GM23338 (cell line): Measurements from ENCODE around the gene FBP1. TPM values are rescaled to one million over a fixed set of nuclear protein-coding genes. Genes with fewer than 3 reads are reported as not detected.

Experiments
- ATAC-seq: fragments of 200-7000 bp; cut with Tn5 transposase; 3 replicates; pipeline ENCODE4 v1.9.1; 2020
- DNase-seq: peaks from one replicate; pipeline ENCODE4 v3.0.0-alpha.2; 2015; ENCODE audit warnings: low spot score
- H2AFZ ChIP-seq: fragments of 200-600 bp; sonication (generic); 2 replicates; pipeline ENCODE4 v1.8.0; 2016; ENCODE audit warnings: antibody characterized with exemption, mild to moderate bottlenecking, moderate library complexity
- H3F3A ChIP-seq: fragments of 200-600 bp; sonication (generic); replicated peaks from 2 replicates; pipeline ENCODE4 v1.8.0; 2017; ENCODE audit warnings: antibody characterized with exemption, mixed run types, low read depth
- H3K27ac ChIP-seq: fragments of 200-600 bp; sonication (generic); 2 replicates; pipeline ENCODE4 v1.6.1; 2016; ENCODE audit warnings: low read depth
- H3K27me3 ChIP-seq: fragments of 200-600 bp; sonication (generic); 2 replicates; pipeline ENCODE4 v1.8.0; 2016; ENCODE audit warnings: mild to moderate bottlenecking, mixed run types, moderate library complexity; ENCODE audit not compliant: insufficient read depth
- H3K36me3 ChIP-seq: fragments of 200-600 bp; sonication (generic); 2 replicates; pipeline ENCODE4 v1.8.0; 2016; ENCODE audit warnings: mild to moderate bottlenecking; ENCODE audit not compliant: insufficient read depth
- H3K4me1 ChIP-seq: fragments of 200-600 bp; sonication (generic); 2 replicates; pipeline ENCODE4 v1.8.0; 2016; ENCODE audit warnings: mild to moderate bottlenecking, moderate library complexity; ENCODE audit not compliant: insufficient read depth
- H3K4me2 ChIP-seq: fragments of 200-600 bp; sonication (generic); 2 replicates; pipeline ENCODE4 v1.7.1; 2017; ENCODE audit warnings: mixed run types
- H3K4me3 ChIP-seq: fragments of 200-600 bp; sonication (generic); 2 replicates; pipeline ENCODE4 v1.6.1; 2016; ENCODE audit warnings: mixed run types
- H3K79me2 ChIP-seq: fragments of 200-600 bp; sonication (generic); replicated peaks from 2 replicates; pipeline ENCODE4 v1.8.0; 2017; ENCODE audit warnings: mild to moderate bottlenecking; ENCODE audit not compliant: insufficient read depth
- H3K9me2 ChIP-seq: fragments of 200-600 bp; sonication (generic); 2 replicates; pipeline ENCODE4 v1.8.0; 2017; ENCODE audit not compliant: insufficient read depth
- H4K20me1 ChIP-seq: fragments of 200-600 bp; sonication (generic); replicated peaks from 2 replicates; pipeline ENCODE4 v1.8.0; 2017; ENCODE audit warnings: mild to moderate bottlenecking; ENCODE audit not compliant: insufficient read depth
- H3K27ac Mint-ChIP-seq: 2 replicates; pipeline ENCODE4 v1.8.0; 2020; ENCODE audit warnings: inconsistent platforms, mild to moderate bottlenecking, moderate library complexity, mixed read lengths
- H3K27me3 Mint-ChIP-seq: 3 replicates; pipeline ENCODE4 v1.8.0; 2022; ENCODE audit warnings: low read depth, mild to moderate bottlenecking, moderate library complexity, mixed read lengths, inconsistent platforms; ENCODE audit not compliant: insufficient read depth, poor library complexity
- H3K36me3 Mint-ChIP-seq: 3 replicates; pipeline ENCODE4 v1.8.0; 2021; ENCODE audit warnings: low read depth, mild to moderate bottlenecking, inconsistent platforms, moderate library complexity, mixed read lengths
- H3K4me1 Mint-ChIP-seq: 3 replicates; pipeline ENCODE4 v1.8.0; 2020; ENCODE audit warnings: mild to moderate bottlenecking, inconsistent platforms, mixed read lengths
- H3K4me3 Mint-ChIP-seq: 3 replicates; pipeline ENCODE4 v1.8.0; 2021; ENCODE audit warnings: moderate library complexity, mild to moderate bottlenecking, inconsistent platforms, mixed read lengths
- H3K9me3 Mint-ChIP-seq: 3 replicates; pipeline ENCODE4 v1.8.0; 2020; ENCODE audit warnings: moderate library complexity, mild to moderate bottlenecking, inconsistent platforms, mixed read lengths
- CREB1 ChIP-seq: fragments of 250-450 bp; sonication (Bioruptor Pico); IDR thresholded peaks from 2 replicates; pipeline ENCODE4 v1.5.0; 2020; ENCODE audit warnings: low read depth, mild to moderate bottlenecking, moderate library complexity
- CTCF ChIP-seq, 2 experiments: fragments of 200-600 bp in 1 of 2; sonication (generic) in 1 of 2; conservative IDR thresholded peaks; 2 replicates each; pipeline versions ENCODE4 v1.5.1 to v1.6.1; 2016 to 2017; ENCODE audit warnings: antibody characterized with exemption in 2 of 2, low read depth in 2 of 2, mild to moderate bottlenecking in 2 of 2, moderate library complexity in 1 of 2
- EZH2 ChIP-seq: fragments of 200-600 bp; sonication (generic); IDR thresholded peaks from one replicate; pipeline ENCODE4 v1.8.0; 2017; ENCODE audit warnings: antibody characterized with exemption, mild to moderate bottlenecking, low read depth; ENCODE audit not compliant: unreplicated experiment
- EZH2phosphoT487 ChIP-seq: fragments of 200-600 bp; sonication (generic); IDR thresholded peaks from one replicate; pipeline ENCODE4 v1.8.1; 2018; ENCODE audit warnings: antibody characterized with exemption; ENCODE audit not compliant: unreplicated experiment
- JUNB ChIP-seq: IDR thresholded peaks from one replicate; pipeline ENCODE4 v1.6.1; 2016; ENCODE audit warnings: antibody characterized with exemption; ENCODE audit not compliant: unreplicated experiment
- NANOG ChIP-seq: IDR thresholded peaks from 2 replicates; pipeline ENCODE4 v1.6.1; 2016; ENCODE audit warnings: antibody characterized with exemption, borderline replicate concordance
- POLR2AphosphoS5 ChIP-seq: IDR thresholded peaks from 2 replicates; pipeline ENCODE4 v1.6.1; 2016; ENCODE audit warnings: antibody characterized with exemption, low read depth
- STAT1 ChIP-seq: IDR thresholded peaks from one replicate; pipeline ENCODE4 v1.6.1; 2016; ENCODE audit warnings: antibody characterized with exemption; ENCODE audit not compliant: unreplicated experiment
- ZNF114 ChIP-seq: fragments of 250-450 bp; sonication (Bioruptor Pico); IDR thresholded peaks from 2 replicates; pipeline ENCODE4 v1.5.0; 2020; ENCODE audit warnings: mild to moderate bottlenecking, moderate library complexity
- ZNF331 ChIP-seq: fragments of 250-450 bp; sonication (Bioruptor Pico); IDR thresholded peaks from 2 replicates; pipeline ENCODE4 v1.5.0; 2020; ENCODE audit warnings: low read depth, mild to moderate bottlenecking, moderate library complexity
- polyA plus RNA-seq: library from polyadenylated mRNA; unstranded; fragments of >200 nt; fragmentation: Nextera tagmentation; extraction: Ambion mirVana; gene quantifications from 2 replicates; pipeline ENCODE4 v1.2.1, GENCODE V29; 2016
- total RNA-seq: library from RNA; depleted of rRNA; stranded (reverse); fragments of >200 nt; shearing (Covaris generic); gene quantifications from 2 replicates; pipeline ENCODE4 v1.2.3, GENCODE V29; 2014
- TF ChIP-seq, protein P1 (sequence below): IDR thresholded peaks from one replicate; pipeline ENCODE4 v1.6.1; 2018; ENCODE audit warnings: antibody characterized with exemption; ENCODE audit not compliant: unreplicated experiment
- TF ChIP-seq, protein P2 (sequence below): fragments of 250-450 bp; sonication (Bioruptor Pico); IDR thresholded peaks from 2 replicates; pipeline ENCODE4 v1.5.0; 2020; ENCODE audit warnings: mild to moderate bottlenecking, moderate library complexity
- TF ChIP-seq, protein P3 (sequence below): IDR thresholded peaks from 2 replicates; pipeline ENCODE4 v1.6.1; 2016; ENCODE audit warnings: antibody characterized with exemption

FBP1 gene
- total and polyA plus RNA-seq, 2 experiments from 2014 or later = 3.0 to 3.3 TPM

DNA sequence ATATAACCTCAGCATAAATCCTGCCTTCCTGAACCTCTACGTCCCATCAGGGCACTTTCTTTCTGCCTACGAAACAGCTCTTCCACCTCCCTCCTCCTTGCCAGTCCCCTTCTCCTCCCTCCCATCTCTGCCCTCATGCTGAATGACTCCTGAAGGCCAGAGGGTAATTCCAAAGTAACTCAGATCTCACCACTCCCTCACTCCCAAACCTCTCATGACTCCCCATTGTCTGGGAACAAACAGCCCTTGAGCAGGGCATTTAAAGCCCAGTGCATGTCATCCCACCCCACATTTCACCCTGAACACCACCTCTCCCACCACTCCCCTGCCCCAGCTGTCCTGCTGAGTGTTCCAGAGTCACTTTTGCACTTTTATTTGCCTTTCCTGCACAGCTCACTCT is 8.9 kb upstream of the FBP1 start:
- ATAC-seq (no peak), DNase-seq (no peak)
- Histone ChIP-seq H3K9me2 (no peaks in the 10 kb centered on the region), H3K36me3 (no peaks in the 10 kb centered on the region), H3K4me3 (no peak overlapping the region), H3K4me1 (no peaks in the 10 kb centered on the region), H3K4me2 (no peak overlapping the region), H3F3A (no peaks in the 10 kb centered on the region), H3K27me3 (no peaks in the 10 kb centered on the region), H3K27ac (no peak overlapping the region), H4K20me1 (no peaks in the 10 kb centered on the region), H2AFZ (no peak overlapping the region), H3K79me2 (no peaks in the 10 kb centered on the region)
- H3K36me3 Mint-ChIP-seq = no peaks in the 10 kb centered on the region; the same call in 2 of the 3 replicates
- peaks cover 10% of the 10 kb centered on the region for H3K27me3 Mint-ChIP-seq
- no peak overlapping the region for H3K4me3 Mint-ChIP-seq
- TF ChIP-seq NANOG (no peak), EZH2phosphoT487 (no peak), ZNF331 (no peak), CREB1 (CRISPR knock-in tag) (no peak), CTCF (conservative IDR thresholded peaks at IDR 0.05; ENCODE audit: low read depth in 2 of 2) (no peak), ZNF114 (no peak), STAT1 (no peak), JUNB (no peak), EZH2 (no peak), POLR2AphosphoS5 (no peak)
- TF ChIP-seq, protein P1, sequence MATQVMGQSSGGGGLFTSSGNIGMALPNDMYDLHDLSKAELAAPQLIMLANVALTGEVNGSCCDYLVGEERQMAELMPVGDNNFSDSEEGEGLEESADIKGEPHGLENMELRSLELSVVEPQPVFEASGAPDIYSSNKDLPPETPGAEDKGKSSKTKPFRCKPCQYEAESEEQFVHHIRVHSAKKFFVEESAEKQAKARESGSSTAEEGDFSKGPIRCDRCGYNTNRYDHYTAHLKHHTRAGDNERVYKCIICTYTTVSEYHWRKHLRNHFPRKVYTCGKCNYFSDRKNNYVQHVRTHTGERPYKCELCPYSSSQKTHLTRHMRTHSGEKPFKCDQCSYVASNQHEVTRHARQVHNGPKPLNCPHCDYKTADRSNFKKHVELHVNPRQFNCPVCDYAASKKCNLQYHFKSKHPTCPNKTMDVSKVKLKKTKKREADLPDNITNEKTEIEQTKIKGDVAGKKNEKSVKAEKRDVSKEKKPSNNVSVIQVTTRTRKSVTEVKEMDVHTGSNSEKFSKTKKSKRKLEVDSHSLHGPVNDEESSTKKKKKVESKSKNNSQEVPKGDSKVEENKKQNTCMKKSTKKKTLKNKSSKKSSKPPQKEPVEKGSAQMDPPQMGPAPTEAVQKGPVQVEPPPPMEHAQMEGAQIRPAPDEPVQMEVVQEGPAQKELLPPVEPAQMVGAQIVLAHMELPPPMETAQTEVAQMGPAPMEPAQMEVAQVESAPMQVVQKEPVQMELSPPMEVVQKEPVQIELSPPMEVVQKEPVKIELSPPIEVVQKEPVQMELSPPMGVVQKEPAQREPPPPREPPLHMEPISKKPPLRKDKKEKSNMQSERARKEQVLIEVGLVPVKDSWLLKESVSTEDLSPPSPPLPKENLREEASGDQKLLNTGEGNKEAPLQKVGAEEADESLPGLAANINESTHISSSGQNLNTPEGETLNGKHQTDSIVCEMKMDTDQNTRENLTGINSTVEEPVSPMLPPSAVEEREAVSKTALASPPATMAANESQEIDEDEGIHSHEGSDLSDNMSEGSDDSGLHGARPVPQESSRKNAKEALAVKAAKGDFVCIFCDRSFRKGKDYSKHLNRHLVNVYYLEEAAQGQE = no peak
- TF ChIP-seq, protein P2, sequence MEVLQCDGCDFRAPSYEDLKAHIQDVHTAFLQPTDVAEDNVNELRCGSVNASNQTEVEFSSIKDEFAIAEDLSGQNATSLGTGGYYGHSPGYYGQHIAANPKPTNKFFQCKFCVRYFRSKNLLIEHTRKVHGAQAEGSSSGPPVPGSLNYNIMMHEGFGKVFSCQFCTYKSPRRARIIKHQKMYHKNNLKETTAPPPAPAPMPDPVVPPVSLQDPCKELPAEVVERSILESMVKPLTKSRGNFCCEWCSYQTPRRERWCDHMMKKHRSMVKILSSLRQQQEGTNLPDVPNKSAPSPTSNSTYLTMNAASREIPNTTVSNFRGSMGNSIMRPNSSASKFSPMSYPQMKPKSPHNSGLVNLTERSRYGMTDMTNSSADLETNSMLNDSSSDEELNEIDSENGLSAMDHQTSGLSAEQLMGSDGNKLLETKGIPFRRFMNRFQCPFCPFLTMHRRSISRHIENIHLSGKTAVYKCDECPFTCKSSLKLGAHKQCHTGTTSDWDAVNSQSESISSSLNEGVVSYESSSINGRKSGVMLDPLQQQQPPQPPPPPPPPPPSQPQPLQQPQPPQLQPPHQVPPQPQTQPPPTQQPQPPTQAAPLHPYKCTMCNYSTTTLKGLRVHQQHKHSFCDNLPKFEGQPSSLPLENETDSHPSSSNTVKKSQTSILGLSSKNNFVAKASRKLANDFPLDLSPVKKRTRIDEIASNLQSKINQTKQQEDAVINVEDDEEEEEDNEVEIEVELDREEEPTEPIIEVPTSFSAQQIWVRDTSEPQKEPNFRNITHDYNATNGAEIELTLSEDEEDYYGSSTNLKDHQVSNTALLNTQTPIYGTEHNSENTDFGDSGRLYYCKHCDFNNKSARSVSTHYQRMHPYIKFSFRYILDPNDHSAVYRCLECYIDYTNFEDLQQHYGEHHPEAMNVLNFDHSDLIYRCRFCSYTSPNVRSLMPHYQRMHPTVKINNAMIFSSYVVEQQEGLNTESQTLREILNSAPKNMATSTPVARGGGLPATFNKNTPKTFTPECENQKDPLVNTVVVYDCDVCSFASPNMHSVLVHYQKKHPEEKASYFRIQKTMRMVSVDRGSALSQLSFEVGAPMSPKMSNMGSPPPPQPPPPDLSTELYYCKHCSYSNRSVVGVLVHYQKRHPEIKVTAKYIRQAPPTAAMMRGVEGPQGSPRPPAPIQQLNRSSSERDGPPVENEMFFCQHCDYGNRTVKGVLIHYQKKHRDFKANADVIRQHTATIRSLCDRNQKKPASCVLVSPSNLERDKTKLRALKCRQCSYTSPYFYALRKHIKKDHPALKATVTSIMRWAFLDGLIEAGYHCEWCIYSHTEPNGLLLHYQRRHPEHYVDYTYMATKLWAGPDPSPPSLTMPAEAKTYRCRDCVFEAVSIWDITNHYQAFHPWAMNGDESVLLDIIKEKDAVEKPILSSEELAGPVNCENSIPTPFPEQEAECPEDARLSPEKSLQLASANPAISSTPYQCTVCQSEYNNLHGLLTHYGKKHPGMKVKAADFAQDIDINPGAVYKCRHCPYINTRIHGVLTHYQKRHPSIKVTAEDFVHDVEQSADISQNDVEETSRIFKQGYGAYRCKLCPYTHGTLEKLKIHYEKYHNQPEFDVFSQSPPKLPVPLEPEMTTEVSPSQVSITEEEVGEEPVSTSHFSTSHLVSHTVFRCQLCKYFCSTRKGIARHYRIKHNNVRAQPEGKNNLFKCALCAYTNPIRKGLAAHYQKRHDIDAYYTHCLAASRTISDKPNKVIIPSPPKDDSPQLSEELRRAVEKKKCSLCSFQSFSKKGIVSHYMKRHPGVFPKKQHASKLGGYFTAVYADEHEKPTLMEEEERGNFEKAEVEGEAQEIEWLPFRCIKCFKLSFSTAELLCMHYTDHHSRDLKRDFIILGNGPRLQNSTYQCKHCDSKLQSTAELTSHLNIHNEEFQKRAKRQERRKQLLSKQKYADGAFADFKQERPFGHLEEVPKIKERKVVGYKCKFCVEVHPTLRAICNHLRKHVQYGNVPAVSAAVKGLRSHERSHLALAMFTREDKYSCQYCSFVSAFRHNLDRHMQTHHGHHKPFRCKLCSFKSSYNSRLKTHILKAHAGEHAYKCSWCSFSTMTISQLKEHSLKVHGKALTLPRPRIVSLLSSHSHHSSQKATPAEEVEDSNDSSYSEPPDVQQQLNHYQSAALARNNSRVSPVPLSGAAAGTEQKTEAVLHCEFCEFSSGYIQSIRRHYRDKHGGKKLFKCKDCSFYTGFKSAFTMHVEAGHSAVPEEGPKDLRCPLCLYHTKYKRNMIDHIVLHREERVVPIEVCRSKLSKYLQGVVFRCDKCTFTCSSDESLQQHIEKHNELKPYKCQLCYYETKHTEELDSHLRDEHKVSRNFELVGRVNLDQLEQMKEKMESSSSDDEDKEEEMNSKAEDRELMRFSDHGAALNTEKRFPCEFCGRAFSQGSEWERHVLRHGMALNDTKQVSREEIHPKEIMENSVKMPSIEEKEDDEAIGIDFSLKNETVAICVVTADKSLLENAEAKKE (CRISPR knock-in tag) = no peak
- TF ChIP-seq, protein P3, sequence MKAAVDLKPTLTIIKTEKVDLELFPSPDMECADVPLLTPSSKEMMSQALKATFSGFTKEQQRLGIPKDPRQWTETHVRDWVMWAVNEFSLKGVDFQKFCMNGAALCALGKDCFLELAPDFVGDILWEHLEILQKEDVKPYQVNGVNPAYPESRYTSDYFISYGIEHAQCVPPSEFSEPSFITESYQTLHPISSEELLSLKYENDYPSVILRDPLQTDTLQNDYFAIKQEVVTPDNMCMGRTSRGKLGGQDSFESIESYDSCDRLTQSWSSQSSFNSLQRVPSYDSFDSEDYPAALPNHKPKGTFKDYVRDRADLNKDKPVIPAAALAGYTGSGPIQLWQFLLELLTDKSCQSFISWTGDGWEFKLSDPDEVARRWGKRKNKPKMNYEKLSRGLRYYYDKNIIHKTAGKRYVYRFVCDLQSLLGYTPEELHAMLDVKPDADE = no peak
- H3K4me1 Mint-ChIP-seq = peaks cover 2% of the 10 kb centered on the region; the same call in 1 of the 3 replicates
- H3K9me3 Mint-ChIP-seq = peaks cover 3% of the 10 kb centered on the region; the same call in 1 of the 3 replicates
- no peak overlapping the region for H3K27ac Mint-ChIP-seq
